Transverse colon (tissue), 4 donors: ENCODE measurements around the gene RECQL.

Experiments used
- CTCF ChIP-seq, 5 experiments: fragments of 200-600 bp in 3 of 5; fragments of 450-650 bp in 2 of 5; sonication (generic) in 3 of 5; IDR thresholded peaks; 1 replicate in 2 of 5; 2 replicates in 3 of 5; pipeline ENCODE4 v1.5.1; 2016 to 2017; ENCODE audit warnings: antibody characterized with exemption in 5 of 5, inconsistent platforms in 3 of 5, mild to moderate bottlenecking in 2 of 5, moderate library complexity in 1 of 5
- EP300 ChIP-seq: sonication (generic); formaldehyde crosslinking; IDR thresholded peaks from one replicate; pipeline ENCODE4 v1.6.1; 2017; ENCODE audit warnings: antibody characterized with exemption, low read depth
- POLR2A ChIP-seq: fragments of 450-650 bp; IDR thresholded peaks from one replicate; pipeline ENCODE4 v1.6.1; 2016; ENCODE audit warnings: antibody characterized with exemption, mild to moderate bottlenecking, moderate library complexity
- POLR2AphosphoS5 ChIP-seq, 3 donors: sonication (generic); formaldehyde crosslinking; IDR thresholded peaks; one replicate each; pipeline ENCODE4 v1.6.1; 2016; ENCODE audit warnings: antibody characterized with exemption in 3 of 3

GRCh38 chr12:21499765-21500164, 1.7 kb downstream of the RECQL start:
- TF ChIP-seq CTCF (IDR thresholded peaks at IDR 0.05) (no peak), POLR2AphosphoS5 (IDR thresholded peaks at IDR 0.05) (no peak), POLR2A (no peak), EP300 (no peak)
